IPS DF 6.9 (cell line): ENCODE data around the gene CDK5R2.

Source experiments
- DNase-seq: peaks from one replicate; pipeline ENCODE4 v3.0.0-alpha.2; 2013; ENCODE audit warnings: low read depth, low spot score
- H3K27ac ChIP-seq: one replicate; pipeline ENCODE4 v1.5.1; 2013; ENCODE audit warnings: low read length, control low read depth
- H3K27me3 ChIP-seq: 2 replicates; pipeline ENCODE4 v1.6.1; 2013; ENCODE audit warnings: mild to moderate bottlenecking, low read length; ENCODE audit not compliant: control insufficient read depth, insufficient read depth
- H3K36me3 ChIP-seq: 2 replicates; pipeline ENCODE4 v1.6.1; 2013; ENCODE audit warnings: low read length; ENCODE audit not compliant: control insufficient read depth, insufficient read depth
- H3K4me1 ChIP-seq: 2 replicates; pipeline ENCODE4 v1.6.1; 2013; ENCODE audit warnings: low read length; ENCODE audit not compliant: control insufficient read depth, insufficient read depth
- H3K4me3 ChIP-seq: 2 replicates; pipeline ENCODE4 v1.5.1; 2013; ENCODE audit warnings: mild to moderate bottlenecking, low read length
- H3K9me3 ChIP-seq: 2 replicates; pipeline ENCODE4 v1.6.1; 2013; ENCODE audit warnings: low read length, inconsistent platforms; ENCODE audit not compliant: control insufficient read depth, insufficient read depth
- WGBS: extraction: QIAGEN DNeasy Blood & Tissue Kit; methylation state at CpG from one replicate; pipeline ENCODE4 v1.1.7; 2013; ENCODE audit warnings: mixed read lengths, missing lambda C conversion rate; ENCODE audit not compliant: insufficient read length, insufficient coverage; 5-methylcytosine and 5-hydroxymethylcytosine counted together

Gene CDK5R2

GRCh38 chr2:218981881-218982585, 22.6 kb downstream of the CDK5R2 start:
- H3K4me3 ChIP-seq: no peak overlapping the region; the same call in 1 of the 2 replicates

GRCh38 chr2:218982586-218983262, 23.3 kb downstream of the CDK5R2 start:
- no peaks in the 10 kb centered on the region for H3K9me3 ChIP-seq
- no CpG with 5 or more reads among the region's 28 CpGs for WGBS
- H3K36me3 ChIP-seq: no peaks in the 10 kb centered on the region
- H3K27ac ChIP-seq: no peak overlapping the region
- H3K27me3 ChIP-seq: peaks cover 68% of the 10 kb centered on the region
- DNase-seq: no peak
- peaks cover 3% of the 10 kb centered on the region for H3K4me1 ChIP-seq
- no peak overlapping the region for H3K4me3 ChIP-seq

More at GRCh38 chr2:218981881-218982585, 22.6 kb downstream of the CDK5R2 start:
- DNase-seq: no peak
- Histone ChIP-seq H3K4me1 (peaks cover 3% of the 10 kb centered on the region), H3K27ac (no peak overlapping the region), H3K27me3 (peaks cover 65% of the 10 kb centered on the region), H3K9me3 (no peaks in the 10 kb centered on the region), H3K36me3 (no peaks in the 10 kb centered on the region)
- WGBS: no CpG with 5 or more reads among the region's 69 CpGs

- Histone ChIP-seq H3K4me1 (peaks cover 3% of the 10 kb centered on the region), H3K9me3 (no peaks in the 10 kb centered on the region), H3K4me3 (no peak overlapping the region), H3K36me3 (no peaks in the 10 kb centered on the region), H3K27me3 (peaks cover 74% of the 10 kb centered on the region), H3K27ac (no peak overlapping the region)
- no peak for DNase-seq
- no CpG with 5 or more reads among the region's 23 CpGs for WGBS
Measured at GRCh38 chr2:218983263-218983933, 23.9 kb downstream of the CDK5R2 start.

GRCh38 chr2:218983934-218984238, 24.4 kb downstream of the CDK5R2 start:
- Histone ChIP-seq H3K27ac (no peak overlapping the region), H3K9me3 (no peaks in the 10 kb centered on the region), H3K27me3 (peaks cover 79% of the 10 kb centered on the region), H3K4me1 (peaks cover 3% of the 10 kb centered on the region), H3K36me3 (no peaks in the 10 kb centered on the region), H3K4me3 (no peak overlapping the region)
- no CpG with 5 or more reads among the region's 10 CpGs for WGBS
- no peak for DNase-seq

- peaks cover 84% of the 10 kb centered on the region for H3K27me3 ChIP-seq
- H3K36me3 ChIP-seq: no peaks in the 10 kb centered on the region
- H3K4me1 ChIP-seq: peaks cover 3% of the 10 kb centered on the region
- DNase-seq: no peak
- H3K27ac ChIP-seq: no peak overlapping the region
- no CpG with 5 or more reads among the region's 50 CpGs for WGBS
- H3K9me3 ChIP-seq: no peaks in the 10 kb centered on the region
- no peak overlapping the region; the same call in 1 of the 2 replicates for H3K4me3 ChIP-seq
Measured at GRCh38 chr2:218984239-218985020, 25.0 kb downstream of the CDK5R2 start.

GRCh38 chr2:218985021-218985324, 25.5 kb downstream of the CDK5R2 start, which contains the start of gene FEV:
Gene FEV (minus strand): TSS chr2:218985184. CDS start chr2:218985075, 109 bp downstream.
- H3K36me3 ChIP-seq: no peaks in the 10 kb centered on the region
- H3K9me3 ChIP-seq: no peaks in the 10 kb centered on the region
- WGBS: no CpG with 5 or more reads among the region's 32 CpGs
- peaks cover 3% of the 10 kb centered on the region for H3K4me1 ChIP-seq
- no peak for DNase-seq
- H3K27me3 ChIP-seq: peaks cover 90% of the 10 kb centered on the region
- no peak within 1 kb of the TSS for H3K27ac ChIP-seq
- H3K4me3 ChIP-seq: no peak within 1 kb of the TSS; the same call in 1 of the 2 replicates

GRCh38 chr2:218985325-218986091, 26.0 kb downstream of the CDK5R2 start:
- DNase-seq: no peak
- WGBS: no CpG with 5 or more reads among the region's 49 CpGs
- Histone ChIP-seq H3K27ac (no peak overlapping the region), H3K27me3 (peaks cover 93% of the 10 kb centered on the region), H3K4me3 (no peak overlapping the region; the same call in 1 of the 2 replicates), H3K36me3 (no peaks in the 10 kb centered on the region), H3K4me1 (peaks cover 3% of the 10 kb centered on the region), H3K9me3 (no peaks in the 10 kb centered on the region)

GRCh38 chr2:218986148-218986761, 26.8 kb downstream of the CDK5R2 start:
- no peak overlapping the region for H3K4me3 ChIP-seq
- peaks cover 3% of the 10 kb centered on the region for H3K4me1 ChIP-seq
- no peak for DNase-seq

GRCh38 chr2:218988164-218988563, 28.7 kb downstream of the CDK5R2 start:
- H3K9me3 ChIP-seq: no peaks in the 10 kb centered on the region
- DNase-seq: no peak
- no peaks in the 10 kb centered on the region for H3K36me3 ChIP-seq
- no peak overlapping the region for H3K4me3 ChIP-seq
- H3K4me1 ChIP-seq: peaks cover 2% of the 10 kb centered on the region; the same call in 1 of the 2 replicates
- no peak overlapping the region for H3K27ac ChIP-seq
- no CpG with 5 or more reads among the region's 3 CpGs for WGBS
- H3K27me3 ChIP-seq: peaks cover 95% of the 10 kb centered on the region

More at GRCh38 chr2:218986148-218986761, 26.8 kb downstream of the CDK5R2 start:
- H3K27me3 ChIP-seq: peaks cover 95% of the 10 kb centered on the region
- no peaks in the 10 kb centered on the region for H3K36me3 ChIP-seq
- H3K27ac ChIP-seq: no peak overlapping the region
- no peaks in the 10 kb centered on the region for H3K9me3 ChIP-seq
- no CpG with 5 or more reads among the region's 4 CpGs for WGBS
